ENCODE results near the gene RAB17. TPM values are rescaled to one million over a fixed set of nuclear protein-coding genes. Genes with fewer than 3 reads are reported as not detected.

Gene RAB17
- polyA plus RNA-seq, 1 donor (not counting 4 experiments of a cell fraction or from before 2014, with no cell fraction given), result 2.4 TPM

- H2AFZ ChIP-seq (ENCODE audit: control insufficient read depth, low read length), result no peak overlapping the region
- peaks cover 16% of the 10 kb centered on the region for H3K4me1 ChIP-seq (ENCODE audit: control insufficient read depth, extremely low read depth, insufficient read depth, low read length)
- dilution Hi-C loops (cut with MboI; ENCODE audit: extremely low pct_ligation_motif_present, low sequenced_read_pairs), result no loop called here
- no peaks in the 10 kb centered on the region for H3K27me3 ChIP-seq (ENCODE audit: control insufficient read depth, extremely low read depth, insufficient read depth, low read length)
- H3K9me1 ChIP-seq (ENCODE audit: control insufficient read depth, extremely low read depth, insufficient read depth, low read length), result no peaks in the 10 kb centered on the region
- H3K27ac ChIP-seq (ENCODE audit: control insufficient read depth, insufficient read depth, low read length), result no peak overlapping the region
- no peaks in the 10 kb centered on the region for H4K20me1 ChIP-seq (ENCODE audit: control insufficient read depth, extremely low read depth, insufficient read depth, low read length)
- H3K9ac ChIP-seq (ENCODE audit: control insufficient read depth, extremely low read depth, insufficient read depth, low read length), result no peak overlapping the region
- no peaks in the 10 kb centered on the region for H3K9me3 ChIP-seq (ENCODE audit: control insufficient read depth, low read depth, low read length)
- H3K4me2 ChIP-seq (ENCODE audit: control insufficient read depth, extremely low read depth, insufficient read depth, low read depth, low read length), result no peak overlapping the region
- no peaks in the 10 kb centered on the region for H3K79me2 ChIP-seq (ENCODE audit: control insufficient read depth, insufficient read depth, low read length)
- DNase-seq (ENCODE audit: low read depth, low spot score) (no peak), FAIRE-seq (no peak)
- no peak overlapping the region for H3K4me3 ChIP-seq (ENCODE audit: control insufficient read depth in 2 of 3, extremely low read depth in 1 of 3, insufficient read depth in 2 of 3, low read depth in 1 of 3, low read length in 3 of 3)
- TF ChIP-seq EZH2 (IDR thresholded peaks at IDR 0.05; ENCODE audit: low read length) (no peak), CTCF (optimal IDR thresholded peaks at IDR 0.05 in 1 of 3, IDR thresholded peaks at IDR 0.05 in 1 of 3, conservative IDR thresholded peaks at IDR 0.05 in 1 of 3; ENCODE audit: extremely low read depth in 1 of 3, insufficient read depth in 2 of 3, low read length in 3 of 3) (no peak)
- no peaks in the 10 kb centered on the region for H3K36me3 ChIP-seq (ENCODE audit: control insufficient read depth in 2 of 2, extremely low read depth in 1 of 2, insufficient read depth in 2 of 2, low read length in 2 of 2)
These were observed 16.7 kb downstream of the RAB17 start for GRCh38 chr2:237573721-237574415.

- dilution Hi-C loops (cut with MboI; ENCODE audit: extremely low pct_ligation_motif_present, low sequenced_read_pairs), result no loop called here
- no peaks in the 10 kb centered on the region for H4K20me1 ChIP-seq (ENCODE audit: control insufficient read depth, extremely low read depth, insufficient read depth, low read length)
- no peak overlapping the region for H3K4me2 ChIP-seq (ENCODE audit: control insufficient read depth, extremely low read depth, insufficient read depth, low read depth, low read length)
- TF ChIP-seq CTCF (optimal IDR thresholded peaks at IDR 0.05 in 1 of 3, IDR thresholded peaks at IDR 0.05 in 1 of 3, conservative IDR thresholded peaks at IDR 0.05 in 1 of 3; ENCODE audit: extremely low read depth in 1 of 3, insufficient read depth in 2 of 3, low read length in 3 of 3), result no peak
- TF ChIP-seq EZH2 (IDR thresholded peaks at IDR 0.05; ENCODE audit: low read length), result no peak
- no peaks in the 10 kb centered on the region for H3K9me3 ChIP-seq (ENCODE audit: control insufficient read depth, low read depth, low read length)
- no peak overlapping the region for H3K4me3 ChIP-seq (ENCODE audit: control insufficient read depth in 2 of 3, extremely low read depth in 1 of 3, insufficient read depth in 2 of 3, low read depth in 1 of 3, low read length in 3 of 3)
- H3K4me1 ChIP-seq (ENCODE audit: control insufficient read depth, extremely low read depth, insufficient read depth, low read length), result peaks cover 16% of the 10 kb centered on the region
- H3K27me3 ChIP-seq (ENCODE audit: control insufficient read depth, extremely low read depth, insufficient read depth, low read length), result no peaks in the 10 kb centered on the region
- no peaks in the 10 kb centered on the region for H3K9me1 ChIP-seq (ENCODE audit: control insufficient read depth, extremely low read depth, insufficient read depth, low read length)
- no peak overlapping the region for H3K9ac ChIP-seq (ENCODE audit: control insufficient read depth, extremely low read depth, insufficient read depth, low read length)
- H2AFZ ChIP-seq (ENCODE audit: control insufficient read depth, low read length), result no peak overlapping the region
- H3K27ac ChIP-seq (ENCODE audit: control insufficient read depth, insufficient read depth, low read length), result no peak overlapping the region
- FAIRE-seq (no peak), DNase-seq (ENCODE audit: low read depth, low spot score) (no peak)
- H3K36me3 ChIP-seq (ENCODE audit: control insufficient read depth in 2 of 2, extremely low read depth in 1 of 2, insufficient read depth in 2 of 2, low read length in 2 of 2), result no peaks in the 10 kb centered on the region
- H3K79me2 ChIP-seq (ENCODE audit: control insufficient read depth, insufficient read depth, low read length), result no peaks in the 10 kb centered on the region
These were observed 17.8 kb downstream of the RAB17 start for GRCh38 chr2:237572742-237573101.

Data from keratinocyte (primary cell).